Memory B cell (primary cell): ENCODE measurements around the gene SLC2A4RG.

Experiments
- ATAC-seq: fragments of 150-1000 bp; cut with Tn5 transposase; 2 replicates; pipeline ENCODE4 v1.10.0; 2021; ENCODE audit warnings: low read depth, mild to moderate bottlenecking, moderate library complexity
- DNase-seq, 2 donors: peaks; one replicate each; pipeline ENCODE4 v3.0.0; 2022; ENCODE audit warnings: low spot score in 2 of 2
- H3K27ac Mint-ChIP-seq: one replicate; pipeline ENCODE4 v1.8.0; 2022; ENCODE audit warnings: mild to moderate bottlenecking, moderate library complexity, mixed read lengths
- H3K27me3 Mint-ChIP-seq: one replicate; pipeline ENCODE4 v1.8.0; 2022; ENCODE audit warnings: mixed read lengths
- H3K36me3 Mint-ChIP-seq: one replicate; pipeline ENCODE4 v1.8.0; 2022; ENCODE audit warnings: mild to moderate bottlenecking, mixed read lengths
- H3K4me1 Mint-ChIP-seq: one replicate; pipeline ENCODE4 v1.8.0; 2022; ENCODE audit warnings: mixed read lengths
- H3K4me3 Mint-ChIP-seq: one replicate; pipeline ENCODE4 v1.8.0; 2022; ENCODE audit warnings: mild to moderate bottlenecking, moderate library complexity, mixed read lengths
- H3K9me3 Mint-ChIP-seq: one replicate; pipeline ENCODE4 v1.8.0; 2022; ENCODE audit warnings: mixed read lengths

SLC2A4RG gene

GRCh38 chr20:63696628-63697356, 42.8 kb upstream of the SLC2A4RG start, which contains the start of gene TNFRSF6B:
TSS of gene TNFRSF6B (plus strand) at chr20:63696652. CDS start at chr20:63696768, 116 bp downstream.
- Mint-ChIP-seq H3K27ac (peak within 1 kb of the TSS; percentile 50), H3K4me3 (no peak within 1 kb of the TSS), H3K36me3 (peaks cover 3% of the 10 kb centered on the region)

GRCh38 chr20:63697357-63697867, 42.2 kb upstream of the SLC2A4RG start:
- Mint-ChIP-seq H3K27ac (no peak overlapping the region), H3K27me3 (no peaks in the 10 kb centered on the region), H3K9me3 (no peaks in the 10 kb centered on the region), H3K36me3 (peaks cover 3% of the 10 kb centered on the region), H3K4me1 (peaks cover 17% of the 10 kb centered on the region), H3K4me3 (no peak overlapping the region)
- ATAC-seq, result no peak
- DNase-seq, result no peak

More at GRCh38 chr20:63696628-63697356, 42.8 kb upstream of the SLC2A4RG start, which contains the start of gene TNFRSF6B:
- ATAC-seq (no peak), DNase-seq (no peak)
- H3K27me3 Mint-ChIP-seq, result no peaks in the 10 kb centered on the region
- H3K9me3 Mint-ChIP-seq, result no peaks in the 10 kb centered on the region
- H3K4me1 Mint-ChIP-seq, result peaks cover 16% of the 10 kb centered on the region

GRCh38 chr20:63697868-63698545, 41.6 kb upstream of the SLC2A4RG start:
- peaks cover 3% of the 10 kb centered on the region for H3K36me3 Mint-ChIP-seq
- no peaks in the 10 kb centered on the region for H3K9me3 Mint-ChIP-seq
- no peak for ATAC-seq
- peaks cover 18% of the 10 kb centered on the region for H3K4me1 Mint-ChIP-seq
- H3K27me3 Mint-ChIP-seq, result no peaks in the 10 kb centered on the region
- H3K27ac Mint-ChIP-seq, result no peak overlapping the region
- H3K4me3 Mint-ChIP-seq, result no peak overlapping the region
- no peak for DNase-seq

- ATAC-seq (peak; percentile 25), DNase-seq (no peak)
- H3K9me3 Mint-ChIP-seq, result no peaks in the 10 kb centered on the region
- no peaks in the 10 kb centered on the region for H3K36me3 Mint-ChIP-seq
- H3K27ac Mint-ChIP-seq, result no peak overlapping the region
- H3K27me3 Mint-ChIP-seq, result no peaks in the 10 kb centered on the region
- H3K4me3 Mint-ChIP-seq, result no peak overlapping the region
- H3K4me1 Mint-ChIP-seq, result peaks cover 15% of the 10 kb centered on the region
These were observed 40.7 kb upstream of the SLC2A4RG start for GRCh38 chr20:63698739-63699465.

- H3K27me3 Mint-ChIP-seq, result no peaks in the 10 kb centered on the region
- H3K4me1 Mint-ChIP-seq, result peaks cover 15% of the 10 kb centered on the region
- H3K27ac Mint-ChIP-seq, result no peak overlapping the region
- no peaks in the 10 kb centered on the region for H3K9me3 Mint-ChIP-seq
- no peak overlapping the region for H3K4me3 Mint-ChIP-seq
- ATAC-seq (no peak), DNase-seq (no peak)
- H3K36me3 Mint-ChIP-seq, result no peaks in the 10 kb centered on the region
These were observed 39.9 kb upstream of the SLC2A4RG start for GRCh38 chr20:63699466-63700198.

- peaks cover 2% of the 10 kb centered on the region for H3K36me3 Mint-ChIP-seq
These were observed 39.2 kb upstream of the SLC2A4RG start for GRCh38 chr20:63700199-63701050.

GRCh38 chr20:63701051-63701328, 38.6 kb upstream of the SLC2A4RG start:
- H3K27me3 Mint-ChIP-seq, result no peaks in the 10 kb centered on the region
- H3K4me1 Mint-ChIP-seq, result peaks cover 20% of the 10 kb centered on the region
- no peak overlapping the region for H3K27ac Mint-ChIP-seq
- H3K4me3 Mint-ChIP-seq, result no peak overlapping the region
- H3K36me3 Mint-ChIP-seq, result peaks cover 4% of the 10 kb centered on the region
- H3K9me3 Mint-ChIP-seq, result no peaks in the 10 kb centered on the region
- ATAC-seq, result no peak
- no peak for DNase-seq

More at GRCh38 chr20:63700199-63701050, 39.2 kb upstream of the SLC2A4RG start:
- Mint-ChIP-seq H3K9me3 (no peaks in the 10 kb centered on the region), H3K27ac (no peak overlapping the region), H3K27me3 (no peaks in the 10 kb centered on the region), H3K4me3 (no peak overlapping the region), H3K4me1 (peaks cover 18% of the 10 kb centered on the region)
- ATAC-seq (no peak), DNase-seq (no peak)

- peaks cover 17% of the 10 kb centered on the region for H3K4me1 Mint-ChIP-seq
- ATAC-seq (no peak), DNase-seq (no peak)
- H3K4me3 Mint-ChIP-seq, result no peak overlapping the region
- no peak overlapping the region for H3K27ac Mint-ChIP-seq
- H3K27me3 Mint-ChIP-seq, result no peaks in the 10 kb centered on the region
- H3K9me3 Mint-ChIP-seq, result no peaks in the 10 kb centered on the region
- H3K36me3 Mint-ChIP-seq, result peaks cover 5% of the 10 kb centered on the region
These were observed 38.1 kb upstream of the SLC2A4RG start for GRCh38 chr20:63701329-63702035.

- Mint-ChIP-seq H3K4me1 (peaks cover 22% of the 10 kb centered on the region), H3K27ac (no peak overlapping the region)
- no peak for DNase-seq
These were observed 37.4 kb upstream of the SLC2A4RG start for GRCh38 chr20:63702036-63702665.

GRCh38 chr20:63702751-63703470, 36.7 kb upstream of the SLC2A4RG start:
- Mint-ChIP-seq H3K36me3 (peaks cover 5% of the 10 kb centered on the region), H3K9me3 (no peaks in the 10 kb centered on the region), H3K27me3 (no peaks in the 10 kb centered on the region), H3K27ac (no peak overlapping the region), H3K4me3 (no peak overlapping the region), H3K4me1 (peaks cover 19% of the 10 kb centered on the region)
- ATAC-seq (no peak), DNase-seq (no peak)

More at GRCh38 chr20:63702036-63702665, 37.4 kb upstream of the SLC2A4RG start:
- no peak overlapping the region for H3K4me3 Mint-ChIP-seq
- peaks cover 5% of the 10 kb centered on the region for H3K36me3 Mint-ChIP-seq
- no peaks in the 10 kb centered on the region for H3K27me3 Mint-ChIP-seq
- H3K9me3 Mint-ChIP-seq, result no peaks in the 10 kb centered on the region
- ATAC-seq, result no peak

GRCh38 chr20:63703471-63703975, 36.1 kb upstream of the SLC2A4RG start:
- no peaks in the 10 kb centered on the region for H3K27me3 Mint-ChIP-seq
- no peaks in the 10 kb centered on the region for H3K9me3 Mint-ChIP-seq
- no peak for ATAC-seq

More at GRCh38 chr20:63703471-63703975, 36.1 kb upstream of the SLC2A4RG start:
- Mint-ChIP-seq H3K36me3 (peaks cover 5% of the 10 kb centered on the region), H3K4me1 (peaks cover 19% of the 10 kb centered on the region), H3K4me3 (no peak overlapping the region), H3K27ac (no peak overlapping the region)
- no peak for DNase-seq
